ENCODE data around the gene KRT32. TPM values are rescaled to one million over a fixed set of nuclear protein-coding genes. Genes with fewer than 3 reads are reported as not detected.

The KRT32 gene
- total RNA-seq, 1 donor from 2014 or later: 0.22 TPM

DNA sequence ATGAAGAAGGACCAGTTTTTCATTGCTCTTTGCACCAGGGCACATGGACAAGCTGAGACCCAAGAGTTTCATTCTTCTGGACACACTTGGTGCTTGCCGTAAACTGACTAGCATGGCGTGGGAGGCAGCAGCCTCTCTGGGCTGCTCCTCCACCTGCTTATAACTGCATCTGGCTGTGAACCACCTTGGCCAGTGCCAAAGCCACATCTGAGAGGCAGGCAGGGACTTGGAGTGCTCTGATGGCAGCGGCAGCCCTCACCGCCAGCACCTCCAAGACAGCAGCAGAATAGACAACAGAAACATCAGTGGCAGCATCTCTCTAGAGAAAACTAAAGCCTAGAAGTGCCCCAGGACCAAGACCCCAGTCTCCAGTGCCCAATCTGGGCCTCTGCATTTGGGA is 47.5 kb downstream of the KRT32 start:
- Histone ChIP-seq H3K4me3 (no peak overlapping the region), H3K36me3 (no peaks in the 10 kb centered on the region), H3K4me1 (peaks cover 13% of the 10 kb centered on the region), H3K9me3 (replicated peaks) (no peaks in the 10 kb centered on the region), H3K27me3 (ENCODE audit: low read depth) (peaks cover 48% of the 10 kb centered on the region), H3K27ac (replicated peaks) (no peak overlapping the region)
- DNase-seq: no peak
- intact Hi-C loops (cut with micrococcal nuclease): no loop called here
- no peak for TF ChIP-seq CTCF (IDR thresholded peaks at IDR 0.05; ENCODE audit: borderline replicate concordance)

GRCh38 chr17:41418116-41418860 is 48.9 kb downstream of the KRT32 start:
- peaks cover 38% of the 10 kb centered on the region for H3K27me3 ChIP-seq (ENCODE audit: low read depth)
- H3K9me3 ChIP-seq (replicated peaks): no peaks in the 10 kb centered on the region
- H3K36me3 ChIP-seq: no peaks in the 10 kb centered on the region
- intact Hi-C loops (cut with micrococcal nuclease): no loop called here
- H3K4me1 ChIP-seq: peaks cover 13% of the 10 kb centered on the region
- TF ChIP-seq CTCF (IDR thresholded peaks at IDR 0.05; ENCODE audit: borderline replicate concordance): no peak
- no peak overlapping the region for H3K4me3 ChIP-seq
- no peak overlapping the region for H3K27ac ChIP-seq (replicated peaks)
- no peak for DNase-seq

GRCh38 chr17:41417576-41418015 is 49.6 kb downstream of the KRT32 start:
- intact Hi-C loops (cut with micrococcal nuclease): no loop called here
- Histone ChIP-seq H3K9me3 (replicated peaks) (no peaks in the 10 kb centered on the region), H3K27me3 (ENCODE audit: low read depth) (peaks cover 35% of the 10 kb centered on the region), H3K4me1 (peaks cover 13% of the 10 kb centered on the region), H3K27ac (replicated peaks) (no peak overlapping the region), H3K36me3 (no peaks in the 10 kb centered on the region), H3K4me3 (no peak overlapping the region)
- DNase-seq: no peak
- no peak for TF ChIP-seq CTCF (IDR thresholded peaks at IDR 0.05; ENCODE audit: borderline replicate concordance)

- Histone ChIP-seq H3K9me3 (replicated peaks) (peaks cover 3% of the 10 kb centered on the region), H3K36me3 (no peaks in the 10 kb centered on the region), H3K4me1 (peaks cover 13% of the 10 kb centered on the region), H3K4me3 (no peak overlapping the region), H3K27me3 (ENCODE audit: low read depth) (peaks cover 30% of the 10 kb centered on the region), H3K27ac (replicated peaks) (no peak overlapping the region)
- intact Hi-C loops (cut with micrococcal nuclease): no loop called here
- DNase-seq: no peak
- TF ChIP-seq CTCF (IDR thresholded peaks at IDR 0.05; ENCODE audit: borderline replicate concordance): no peak
These were observed 50.1 kb downstream of the KRT32 start for GRCh38 chr17:41417127-41417526.

DNA sequence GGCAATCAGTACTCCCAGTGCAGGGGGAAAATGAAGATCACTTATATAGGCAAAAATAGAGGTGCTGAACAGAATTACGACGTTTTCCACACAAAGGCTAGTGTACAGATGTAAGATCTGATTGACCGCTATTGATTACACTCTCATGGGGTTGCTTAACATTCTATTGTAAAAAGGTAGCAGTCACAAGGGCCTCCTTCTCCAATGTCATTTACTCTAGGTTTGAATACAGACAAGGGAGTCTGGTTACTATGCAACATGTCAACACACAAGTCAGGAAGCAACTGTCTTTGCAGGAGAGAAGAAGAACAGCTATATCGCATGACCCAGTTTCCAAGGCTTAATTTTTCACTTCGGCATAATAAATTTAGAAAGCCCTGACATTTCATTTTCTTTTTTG is 50.7 kb downstream of the KRT32 start:
- no peak for DNase-seq
- peaks cover 13% of the 10 kb centered on the region for H3K4me1 ChIP-seq
- no peak overlapping the region for H3K4me3 ChIP-seq
- no peak for TF ChIP-seq CTCF (IDR thresholded peaks at IDR 0.05; ENCODE audit: borderline replicate concordance)
- no peak overlapping the region for H3K27ac ChIP-seq (replicated peaks)
- no peaks in the 10 kb centered on the region for H3K36me3 ChIP-seq
- intact Hi-C loops (cut with micrococcal nuclease): no loop called here
- H3K9me3 ChIP-seq (replicated peaks): peaks cover 6% of the 10 kb centered on the region
- H3K27me3 ChIP-seq (ENCODE audit: low read depth): peaks cover 27% of the 10 kb centered on the region
